Activated effector memory CD4-positive, alpha-beta T cell treated with anti-CD3 and anti-CD28 coated beads, Interleukin-2, amount 50 U/mL, for 16 hours (primary cell): Measurements from ENCODE around the gene TMEM86B.

Experiments used
- DNase-seq: peaks from one replicate; pipeline ENCODE4 v3.0.0-alpha.2; 2020

TMEM86B gene

GRCh38 chr19:55257461-55258420 is 29.2 kb upstream of the TMEM86B start:
- peak; percentile 73 for DNase-seq

GRCh38 chr19:55256562-55257460 is 28.2 kb upstream of the TMEM86B start:
- no peak for DNase-seq

- DNase-seq: peak; percentile 80
Observed at GRCh38 chr19:55255618-55256423, 27.3 kb upstream of the TMEM86B start.

DNA sequence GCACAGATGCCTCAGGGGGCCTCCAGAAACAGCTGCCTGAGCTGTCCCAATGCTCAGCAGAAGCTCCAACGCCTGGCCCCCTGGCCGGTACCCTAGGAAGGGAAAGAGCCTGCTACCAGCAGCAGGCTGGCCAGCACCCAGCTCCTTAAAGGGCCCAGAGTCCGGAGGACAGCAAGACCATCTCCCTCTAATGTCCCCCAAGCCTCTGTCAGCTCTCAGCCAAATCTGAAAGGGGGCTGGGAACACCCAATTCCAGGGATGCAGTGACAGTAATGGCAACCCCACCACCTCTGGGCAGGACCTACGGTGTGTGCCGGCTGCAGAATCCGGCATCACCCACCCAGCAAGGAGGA is 26.0 kb upstream of the TMEM86B start:
- no peak for DNase-seq

DNA sequence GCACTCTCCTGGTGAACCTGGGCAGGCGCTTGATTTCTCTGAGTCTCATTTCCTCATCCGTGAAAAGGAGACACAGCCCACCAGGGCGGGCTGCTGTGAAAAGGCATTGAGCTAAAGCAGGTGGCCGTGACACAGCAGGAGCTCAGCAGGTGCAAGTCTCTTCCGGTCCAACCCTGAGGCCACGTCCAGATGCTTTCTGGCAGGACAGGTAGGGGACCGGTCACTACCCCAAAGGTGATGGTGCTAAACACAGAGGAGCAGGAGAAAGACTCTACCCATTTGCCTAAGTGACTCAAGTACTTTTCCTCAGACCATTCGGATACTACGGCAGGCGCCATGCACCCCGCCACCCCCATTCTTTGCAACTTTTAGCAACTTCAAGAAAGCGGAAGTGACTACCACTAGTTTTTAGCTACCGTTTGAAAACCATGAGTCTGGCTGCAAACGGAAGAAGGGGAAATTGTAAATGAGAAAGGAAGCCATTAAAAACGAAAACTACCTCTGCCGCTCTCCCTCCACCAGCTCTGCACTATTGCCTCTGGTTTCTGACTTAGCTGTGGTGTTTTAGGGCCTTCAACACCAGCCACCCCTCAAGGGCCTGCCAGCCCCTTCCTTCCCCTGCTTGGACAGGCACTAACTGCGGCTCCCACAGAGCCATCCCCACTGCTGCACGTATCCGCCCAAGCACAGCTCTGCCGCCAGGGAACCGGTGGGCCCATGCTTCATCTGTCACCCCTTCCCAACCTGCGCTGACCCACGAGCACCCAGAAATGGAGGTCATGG is 25.5 kb upstream of the TMEM86B start:
- DNase-seq: peak; percentile 84

GRCh38 chr19:55252760-55253663 is 24.4 kb upstream of the TMEM86B start:
- no peak for DNase-seq

GRCh38 chr19:55251341-55252081 is 22.9 kb upstream of the TMEM86B start:
- peak; percentile 83 for DNase-seq

GRCh38 chr19:55250262-55251036 is 21.9 kb upstream of the TMEM86B start:
- no peak for DNase-seq

DNA sequence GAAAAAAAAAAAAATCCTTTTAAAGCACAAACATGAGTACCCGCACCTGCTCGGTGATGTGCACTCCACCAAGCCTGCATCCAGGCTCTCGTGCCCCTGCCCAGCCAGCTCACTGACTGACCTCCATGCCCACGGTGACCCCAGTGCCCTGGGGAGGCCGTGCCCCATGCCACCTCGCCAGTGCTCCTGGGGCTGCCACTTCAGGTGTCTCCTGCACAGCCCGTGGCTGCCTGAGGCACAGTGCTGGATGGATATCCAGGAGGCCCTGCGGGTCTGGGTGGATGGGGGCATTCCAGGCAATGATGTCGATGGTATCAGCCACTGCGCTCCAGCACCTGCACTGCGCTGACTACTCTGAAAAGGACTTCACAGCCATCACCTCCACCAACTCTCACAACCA is 21.3 kb upstream of the TMEM86B start:
- DNase-seq: no peak

DNA sequence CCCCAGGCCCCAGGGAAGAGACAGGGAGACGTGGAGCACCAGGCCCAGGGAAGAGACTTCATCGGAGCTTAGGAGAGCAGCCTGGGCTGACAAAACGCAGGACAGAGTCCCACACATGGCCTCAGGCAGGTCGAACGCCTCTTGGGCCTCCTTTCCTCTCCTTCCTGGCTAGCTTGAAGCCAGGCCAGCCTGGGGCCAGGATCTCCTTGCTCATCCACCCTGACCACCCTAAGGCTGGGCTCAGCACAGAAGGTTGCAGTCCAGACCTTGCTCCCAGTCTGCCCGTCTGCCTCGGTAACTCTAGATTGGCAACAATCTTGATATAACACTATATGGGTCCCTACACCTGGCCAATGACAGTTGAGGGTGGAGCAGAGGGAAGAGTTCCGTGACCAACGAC is 20.1 kb upstream of the TMEM86B start:
- no peak for DNase-seq

GRCh38 chr19:55248166-55248675 is 19.7 kb upstream of the TMEM86B start:
- DNase-seq: no peak

DNA sequence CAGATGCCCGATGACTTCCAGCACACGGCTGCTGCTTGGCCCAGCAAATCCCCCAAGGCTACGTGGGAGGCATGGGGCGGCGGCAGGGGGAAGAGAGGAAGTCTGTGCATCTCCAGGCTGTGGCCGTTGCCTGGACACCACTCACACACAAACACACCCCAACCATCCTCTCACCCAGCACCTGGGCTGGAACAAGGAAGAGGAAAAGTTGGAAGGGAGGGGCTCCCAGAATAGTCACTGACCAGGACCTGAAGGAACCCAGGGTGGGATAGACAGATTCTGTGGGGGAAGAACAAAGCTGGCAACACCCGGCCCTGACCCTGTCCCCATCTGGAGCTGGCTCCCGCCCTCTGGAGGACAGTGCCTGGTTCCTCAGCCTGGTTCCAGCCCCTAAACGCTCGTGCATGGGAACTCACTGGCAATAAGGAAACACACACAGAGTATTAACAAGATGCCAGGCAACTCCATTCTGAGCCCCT is 19.1 kb upstream of the TMEM86B start:
- no peak for DNase-seq

- DNase-seq: no peak
Observed at GRCh38 chr19:55246462-55247451, 18.2 kb upstream of the TMEM86B start.

DNA sequence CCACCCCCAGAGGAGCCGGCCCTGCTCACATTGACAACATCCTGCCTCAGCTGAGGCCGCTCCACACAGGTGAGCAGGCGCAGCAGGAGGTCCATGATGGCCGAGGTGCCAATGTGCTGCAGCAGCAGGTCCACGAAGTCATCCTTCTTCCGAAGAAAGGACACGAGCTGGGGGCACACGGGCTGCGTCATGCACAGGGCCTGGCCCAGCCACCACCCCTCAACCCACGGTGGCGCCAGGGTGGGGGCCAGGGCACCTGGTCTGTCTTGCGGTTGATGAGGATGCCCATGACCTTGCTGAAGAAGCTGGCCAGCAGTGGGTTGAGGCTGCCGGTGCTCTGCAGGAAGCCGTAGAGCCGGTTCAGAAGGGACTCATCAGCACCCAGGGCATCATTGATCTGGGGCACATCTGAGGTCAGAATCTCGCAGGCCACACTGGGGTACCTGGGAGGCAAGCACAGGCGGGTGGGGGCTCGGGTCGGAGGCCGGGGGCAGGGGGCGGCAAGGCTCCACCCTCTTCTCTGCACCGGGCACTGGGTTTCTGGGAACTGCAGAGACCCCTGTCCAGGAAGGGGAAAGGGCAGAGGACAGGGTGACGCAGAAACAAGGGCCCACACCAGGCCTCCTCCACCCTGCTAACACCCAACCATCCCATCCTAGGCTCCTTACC is 16.8 kb upstream of the TMEM86B start:
- DNase-seq: no peak

DNA sequence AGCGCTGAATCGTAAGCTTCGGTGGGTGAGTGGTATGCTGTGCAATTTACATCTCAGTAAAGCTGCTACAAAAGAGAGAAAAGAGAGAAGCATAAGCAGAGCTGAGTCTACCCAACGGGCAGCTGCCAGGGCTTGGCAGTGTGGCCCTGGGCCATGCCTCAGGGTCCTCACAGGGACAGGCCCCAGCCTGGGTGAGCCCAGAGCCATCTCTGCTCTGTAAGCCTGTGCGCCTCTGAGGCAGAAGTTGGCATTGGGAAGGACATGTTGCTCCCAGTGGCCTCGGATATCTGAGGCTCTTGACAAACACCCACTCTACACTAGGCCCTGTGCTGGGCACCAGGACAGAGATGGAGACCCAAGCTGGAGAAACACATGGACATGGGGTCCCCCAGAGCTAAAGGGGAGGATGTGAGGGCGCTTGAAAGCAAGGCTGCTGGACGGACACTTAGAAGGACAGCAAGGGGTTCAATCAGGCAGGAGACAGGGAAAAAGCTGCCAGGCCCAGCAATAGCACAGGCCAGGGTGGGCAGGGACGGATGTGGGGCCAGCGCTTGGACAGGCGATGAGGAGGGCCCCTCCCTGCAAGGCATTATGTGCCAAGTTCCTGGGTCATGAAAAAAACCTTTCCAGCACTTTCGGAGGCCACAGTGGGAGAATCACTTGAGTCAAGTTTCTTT is 15.6 kb upstream of the TMEM86B start:
- DNase-seq: no peak

DNA sequence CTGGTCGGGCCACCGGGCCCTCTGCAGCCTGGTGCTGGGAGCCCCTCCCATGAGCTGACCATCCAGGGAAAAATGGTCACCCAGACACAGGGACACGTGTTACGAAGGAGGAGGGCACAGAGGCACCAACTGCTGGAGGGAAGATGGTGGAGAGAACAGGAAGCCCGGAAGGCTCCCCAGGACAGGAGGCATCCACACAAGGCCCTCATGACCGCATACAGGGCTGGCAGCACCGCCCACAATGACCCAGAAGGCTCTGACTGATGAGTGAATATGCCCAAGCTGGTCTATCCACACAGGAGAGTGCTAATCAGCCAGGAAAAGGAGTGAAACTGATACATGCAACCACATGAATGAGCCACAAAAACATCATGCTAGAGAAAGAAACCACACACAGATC is 14.0 kb upstream of the TMEM86B start:
- no peak for DNase-seq
